ENCODE results near the gene TMEM144.

GRCh38 chr4:158299459-158300007, 89.2 kb downstream of the TMEM144 start:
- TF ChIP-seq MAX (IDR thresholded peaks at IDR 0.05; ENCODE audit: low read depth, low read length) (no peak), POLR2A (IDR thresholded peaks at IDR 0.05; ENCODE audit: extremely low read depth, insufficient read length) (no peak), CTCF (IDR thresholded peaks at IDR 0.05; ENCODE audit: low read depth, low read length) (no peak), MYC (IDR thresholded peaks at IDR 0.05; ENCODE audit: low read depth, low read length) (no peak)

Data from NB4 (cell line).